ENCODE data around the gene MADD.

Gene MADD

GRCh38 chr11:47336595-47336994 is 66.7 kb downstream of the MADD start:
- TF ChIP-seq CTCF (conservative IDR thresholded peaks at IDR 0.05), result no peak
- no peak overlapping the region for H3K27ac ChIP-seq

- no peak for TF ChIP-seq CTCF (conservative IDR thresholded peaks at IDR 0.05)
- H3K27ac ChIP-seq, result no peak overlapping the region
Observed at GRCh38 chr11:47337229-47337924, 67.4 kb downstream of the MADD start.

GRCh38 chr11:47338396-47339241 is 68.7 kb downstream of the MADD start:
- no peak for TF ChIP-seq CTCF (conservative IDR thresholded peaks at IDR 0.05)
- H3K27ac ChIP-seq, result no peak overlapping the region

- TF ChIP-seq CTCF (conservative IDR thresholded peaks at IDR 0.05), result no peak
- H3K27ac ChIP-seq, result no peak overlapping the region
Observed at GRCh38 chr11:47340010-47340409, 70.1 kb downstream of the MADD start.

GRCh38 chr11:47340980-47341775 is 71.2 kb downstream of the MADD start:
- no peak for TF ChIP-seq CTCF (conservative IDR thresholded peaks at IDR 0.05)
- no peak overlapping the region for H3K27ac ChIP-seq

GRCh38 chr11:47342036-47342803 is 72.3 kb downstream of the MADD start:
- H3K27ac ChIP-seq, result no peak overlapping the region
- no peak for TF ChIP-seq CTCF (conservative IDR thresholded peaks at IDR 0.05)

Data from VCaP (cell line).